ENCODE data around the gene ATP8A2. TPM values are rescaled to one million over a fixed set of nuclear protein-coding genes. Genes with fewer than 3 reads are reported as not detected.

The ATP8A2 gene
- total RNA-seq, 2 experiments from 2014 or later = 1.6 to 1.7 TPM

GRCh38 chr13:25372284-25373081 lies 709 bp downstream of the ATP8A2 start:
- Mint-ChIP-seq H3K36me3 (no peaks in the 10 kb centered on the region), H3K27ac (no peak overlapping the region), H3K4me1 (peaks cover 9% of the 10 kb centered on the region), H3K27me3 (peaks cover 74% of the 10 kb centered on the region), H3K9me3 (no peaks in the 10 kb centered on the region), H3K4me3 (peak overlapping the region; percentile 30)
- no peak for DNase-seq

- Mint-ChIP-seq H3K4me1 (peaks cover 9% of the 10 kb centered on the region), H3K9me3 (no peaks in the 10 kb centered on the region), H3K27me3 (peaks cover 48% of the 10 kb centered on the region), H3K36me3 (no peaks in the 10 kb centered on the region), H3K27ac (no peak overlapping the region), H3K4me3 (no peak overlapping the region)
- peak; percentile 10 for DNase-seq
These were observed 4.1 kb downstream of the ATP8A2 start for GRCh38 chr13:25375727-25376358.

GRCh38 chr13:25377244-25377962 lies 5.6 kb downstream of the ATP8A2 start:
- Mint-ChIP-seq H3K36me3 (no peaks in the 10 kb centered on the region), H3K4me3 (no peak overlapping the region), H3K4me1 (peaks cover 5% of the 10 kb centered on the region), H3K27me3 (peaks cover 41% of the 10 kb centered on the region), H3K9me3 (no peaks in the 10 kb centered on the region), H3K27ac (no peak overlapping the region)
- DNase-seq = no peak

GRCh38 chr13:25378528-25378927 lies 6.8 kb downstream of the ATP8A2 start:
- peaks cover 36% of the 10 kb centered on the region for H3K27me3 Mint-ChIP-seq
- H3K4me3 Mint-ChIP-seq = no peak overlapping the region
- H3K36me3 Mint-ChIP-seq = no peaks in the 10 kb centered on the region
- H3K27ac Mint-ChIP-seq = no peak overlapping the region
- peaks cover 5% of the 10 kb centered on the region for H3K4me1 Mint-ChIP-seq
- no peak for DNase-seq
- H3K9me3 Mint-ChIP-seq = no peaks in the 10 kb centered on the region

- Mint-ChIP-seq H3K27ac (no peak overlapping the region), H3K4me3 (no peak overlapping the region), H3K27me3 (peaks cover 36% of the 10 kb centered on the region), H3K36me3 (no peaks in the 10 kb centered on the region), H3K9me3 (no peaks in the 10 kb centered on the region), H3K4me1 (peaks cover 5% of the 10 kb centered on the region)
- no peak for DNase-seq
These were observed 7.2 kb downstream of the ATP8A2 start for GRCh38 chr13:25379011-25379410.

DNA sequence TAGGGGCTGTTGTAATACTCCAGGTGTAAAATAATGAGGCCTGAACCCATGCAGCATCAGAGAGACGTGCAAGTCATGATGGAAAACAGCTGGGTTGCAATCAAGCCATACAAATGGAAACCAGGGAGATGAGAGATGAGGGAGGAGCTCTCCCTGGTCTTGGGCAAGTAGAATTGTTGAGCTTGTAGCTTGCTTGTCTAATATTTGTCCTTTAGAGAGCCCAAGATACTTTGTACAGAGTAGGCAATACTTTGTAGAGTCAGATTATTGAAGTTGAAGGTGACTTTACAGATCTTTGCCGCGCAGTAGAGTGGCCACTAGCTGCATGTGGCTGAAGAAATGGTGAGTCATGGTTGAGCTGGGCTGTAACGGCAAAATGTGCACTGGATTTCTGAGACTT lies 8.3 kb downstream of the ATP8A2 start:
- H3K9me3 Mint-ChIP-seq = no peaks in the 10 kb centered on the region
- H3K4me1 Mint-ChIP-seq = peaks cover 4% of the 10 kb centered on the region
- DNase-seq = no peak

DNA sequence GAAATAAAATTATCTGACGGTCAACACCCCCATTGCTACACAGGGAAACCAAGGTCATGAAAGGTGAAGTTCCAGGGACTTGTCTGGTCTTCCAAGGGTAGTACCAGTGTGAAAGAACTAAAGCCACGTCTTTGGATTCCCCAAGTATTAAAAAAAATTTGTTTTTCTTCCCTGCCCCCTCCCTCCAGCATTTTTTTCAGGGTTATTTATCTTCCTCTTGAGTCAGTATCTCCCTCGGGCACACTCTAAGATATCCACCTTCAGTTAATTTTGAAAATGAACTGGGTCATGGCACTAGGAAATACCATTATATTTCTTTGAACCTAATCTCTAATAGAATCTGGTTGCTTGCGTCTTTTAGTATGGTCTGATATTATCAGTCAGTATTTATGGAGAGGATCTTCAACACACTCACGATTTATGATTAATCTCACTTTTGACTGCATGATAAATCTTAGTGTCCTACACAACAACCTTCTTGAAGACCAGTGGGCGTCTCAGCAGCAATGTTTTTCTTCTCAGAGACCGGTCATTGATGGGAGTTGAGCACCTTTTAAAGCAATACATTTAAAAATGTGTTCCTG lies 9.1 kb downstream of the ATP8A2 start:
- H3K4me3 Mint-ChIP-seq = no peak overlapping the region
- H3K36me3 Mint-ChIP-seq = no peaks in the 10 kb centered on the region
- H3K27ac Mint-ChIP-seq = no peak overlapping the region
- no peak for DNase-seq
- H3K9me3 Mint-ChIP-seq = no peaks in the 10 kb centered on the region
- H3K27me3 Mint-ChIP-seq = peaks cover 24% of the 10 kb centered on the region
- H3K4me1 Mint-ChIP-seq = no peaks in the 10 kb centered on the region

More for the DNA sequence above, 8.3 kb downstream of the ATP8A2 start:
- H3K27ac Mint-ChIP-seq = no peak overlapping the region
- H3K4me3 Mint-ChIP-seq = no peak overlapping the region
- peaks cover 32% of the 10 kb centered on the region for H3K27me3 Mint-ChIP-seq
- no peaks in the 10 kb centered on the region for H3K36me3 Mint-ChIP-seq

DNA sequence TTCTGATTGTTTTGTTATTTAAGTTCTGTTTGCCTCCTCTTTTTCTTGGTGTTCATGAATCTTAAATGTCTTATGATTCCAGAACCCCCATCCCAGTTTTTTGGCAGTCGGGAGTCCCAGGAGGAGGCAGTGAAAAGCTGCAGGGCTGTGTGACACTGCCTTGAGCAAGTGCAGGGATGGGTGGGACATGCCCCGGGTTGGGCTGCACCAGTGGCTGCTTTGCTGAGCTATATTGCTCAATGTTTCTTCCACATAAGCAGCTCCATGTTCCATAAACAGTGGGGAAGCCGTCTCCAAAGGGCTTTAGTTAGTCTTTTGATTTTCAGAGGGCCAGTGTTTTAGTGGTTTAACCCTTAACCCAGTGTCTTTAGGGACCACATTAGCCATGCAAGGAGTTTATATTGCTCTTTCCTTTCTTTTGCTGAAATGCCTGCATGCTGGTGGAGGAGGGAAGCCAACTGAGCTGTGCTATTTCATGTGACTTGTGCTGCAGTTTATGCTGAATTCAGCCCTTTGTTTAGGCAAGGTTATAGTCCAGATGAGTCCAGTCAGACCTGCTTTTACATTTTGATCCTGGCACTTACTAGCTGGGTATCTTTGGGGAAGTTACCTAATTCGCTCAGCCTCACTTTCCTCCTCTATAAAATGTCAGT lies 13.1 kb downstream of the ATP8A2 start:
- Mint-ChIP-seq H3K4me3 (no peak overlapping the region), H3K36me3 (no peaks in the 10 kb centered on the region), H3K27me3 (peaks cover 38% of the 10 kb centered on the region), H3K4me1 (no peaks in the 10 kb centered on the region), H3K9me3 (no peaks in the 10 kb centered on the region), H3K27ac (no peak overlapping the region)
- no peak for DNase-seq

GRCh38 chr13:25391932-25392331 lies 20.2 kb downstream of the ATP8A2 start:
- no peak overlapping the region for H3K27ac Mint-ChIP-seq
- no peak overlapping the region for H3K4me3 Mint-ChIP-seq
- H3K9me3 Mint-ChIP-seq = no peaks in the 10 kb centered on the region
- no peaks in the 10 kb centered on the region for H3K4me1 Mint-ChIP-seq
- no peaks in the 10 kb centered on the region for H3K36me3 Mint-ChIP-seq
- peaks cover 24% of the 10 kb centered on the region for H3K27me3 Mint-ChIP-seq
- DNase-seq = no peak

DNA sequence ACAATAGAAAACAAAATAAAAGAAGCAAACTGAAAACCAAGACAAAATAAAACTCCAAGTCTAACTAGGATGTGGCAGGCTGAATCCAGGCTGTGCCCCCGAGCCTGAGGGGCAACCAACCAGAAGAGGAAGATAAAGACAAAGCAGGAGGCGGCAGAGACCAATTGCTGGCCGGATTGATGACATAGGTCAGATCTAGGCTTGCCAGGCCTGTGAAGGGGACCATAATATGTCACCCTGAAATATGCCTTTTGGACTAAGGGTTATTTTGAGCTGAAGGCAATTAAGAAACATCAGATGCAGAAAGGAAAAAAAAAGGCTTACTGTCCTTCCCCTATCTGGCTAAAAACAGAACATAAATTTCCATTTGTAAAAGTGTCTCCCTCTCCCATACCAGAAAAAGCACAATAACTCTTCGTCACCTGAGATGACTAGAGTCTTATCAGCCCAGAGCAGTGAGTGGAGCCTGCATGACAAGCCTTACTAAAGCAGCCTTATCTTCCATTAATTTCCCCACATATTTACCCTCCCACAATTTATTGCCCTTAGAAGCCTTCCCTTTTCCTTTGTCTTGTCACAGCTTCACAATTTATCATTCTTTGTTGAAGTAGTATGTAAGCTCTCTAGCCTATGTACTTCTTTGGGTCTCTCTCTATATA lies 22.8 kb downstream of the ATP8A2 start:
- Mint-ChIP-seq H3K9me3 (no peaks in the 10 kb centered on the region), H3K4me3 (no peak overlapping the region), H3K4me1 (no peaks in the 10 kb centered on the region), H3K36me3 (no peaks in the 10 kb centered on the region), H3K27ac (no peak overlapping the region), H3K27me3 (peaks cover 11% of the 10 kb centered on the region)
- no peak for DNase-seq

GRCh38 chr13:25397763-25398162 lies 26.0 kb downstream of the ATP8A2 start:
- no peaks in the 10 kb centered on the region for H3K9me3 Mint-ChIP-seq
- H3K27me3 Mint-ChIP-seq = peaks cover 14% of the 10 kb centered on the region
- no peaks in the 10 kb centered on the region for H3K36me3 Mint-ChIP-seq
- no peak overlapping the region for H3K4me3 Mint-ChIP-seq
- no peaks in the 10 kb centered on the region for H3K4me1 Mint-ChIP-seq
- no peak overlapping the region for H3K27ac Mint-ChIP-seq
- DNase-seq = no peak

GRCh38 chr13:25400925-25401324 lies 29.2 kb downstream of the ATP8A2 start:
- no peaks in the 10 kb centered on the region for H3K9me3 Mint-ChIP-seq
- H3K27ac Mint-ChIP-seq = no peak overlapping the region
- H3K4me3 Mint-ChIP-seq = no peak overlapping the region
- no peaks in the 10 kb centered on the region for H3K4me1 Mint-ChIP-seq
- H3K36me3 Mint-ChIP-seq = no peaks in the 10 kb centered on the region
- no peak for DNase-seq
- H3K27me3 Mint-ChIP-seq = peaks cover 34% of the 10 kb centered on the region

DNA sequence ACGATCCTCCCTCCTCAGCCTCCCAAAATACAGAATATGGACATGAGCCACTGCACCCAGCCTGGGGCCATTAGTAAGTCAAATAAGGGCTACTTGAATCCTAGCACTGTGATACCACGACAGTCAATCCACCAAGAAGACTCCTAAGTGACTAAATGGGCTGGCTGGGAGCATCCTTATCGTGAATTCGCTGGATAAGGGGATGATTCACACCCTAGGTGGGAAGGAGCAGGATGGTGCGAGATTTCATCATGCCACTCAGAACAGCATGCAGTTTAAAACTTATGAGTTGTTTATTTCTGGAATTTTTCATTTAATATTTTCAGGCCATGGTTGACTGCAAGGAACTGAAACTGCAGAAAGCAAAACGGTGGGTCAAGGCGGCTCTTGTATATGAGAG lies 30.2 kb downstream of the ATP8A2 start:
- Mint-ChIP-seq H3K4me1 (no peaks in the 10 kb centered on the region), H3K27ac (no peak overlapping the region), H3K27me3 (peaks cover 34% of the 10 kb centered on the region), H3K36me3 (no peaks in the 10 kb centered on the region), H3K4me3 (no peak overlapping the region), H3K9me3 (no peaks in the 10 kb centered on the region)
- no peak for DNase-seq

- Mint-ChIP-seq H3K27me3 (peaks cover 23% of the 10 kb centered on the region), H3K4me1 (no peaks in the 10 kb centered on the region), H3K36me3 (no peaks in the 10 kb centered on the region), H3K27ac (no peak overlapping the region), H3K9me3 (no peaks in the 10 kb centered on the region), H3K4me3 (no peak overlapping the region)
- DNase-seq = no peak
These were observed 34.6 kb downstream of the ATP8A2 start for GRCh38 chr13:25406377-25406776.

Data from activated naive CD8-positive, alpha-beta T cell treated with anti-CD3 and anti-CD28 coated beads for 36 hours (primary cell).